ENCODE measurements around the gene SPRN. TPM values are rescaled to one million over a fixed set of nuclear protein-coding genes. Genes with fewer than 3 reads are reported as not detected.

The SPRN gene
- total RNA-seq, 2 donors from 2014 or later: not detected

GRCh38 chr10:133454204-133454893, 29.9 kb upstream of the SPRN start:
- no peaks in the 10 kb centered on the region for H3K4me1 ChIP-seq
- H3K4me3 ChIP-seq: no peak overlapping the region
- H3K27me3 ChIP-seq: no peaks in the 10 kb centered on the region
- DNase-seq (ENCODE audit: low spot score): peak; percentile 21
- no peaks in the 10 kb centered on the region for H3K36me3 ChIP-seq
- peaks cover 0 to 2% of the 10 kb centered on the region in 2 donors for H3K9me3 ChIP-seq
- TF ChIP-seq, protein P1, sequence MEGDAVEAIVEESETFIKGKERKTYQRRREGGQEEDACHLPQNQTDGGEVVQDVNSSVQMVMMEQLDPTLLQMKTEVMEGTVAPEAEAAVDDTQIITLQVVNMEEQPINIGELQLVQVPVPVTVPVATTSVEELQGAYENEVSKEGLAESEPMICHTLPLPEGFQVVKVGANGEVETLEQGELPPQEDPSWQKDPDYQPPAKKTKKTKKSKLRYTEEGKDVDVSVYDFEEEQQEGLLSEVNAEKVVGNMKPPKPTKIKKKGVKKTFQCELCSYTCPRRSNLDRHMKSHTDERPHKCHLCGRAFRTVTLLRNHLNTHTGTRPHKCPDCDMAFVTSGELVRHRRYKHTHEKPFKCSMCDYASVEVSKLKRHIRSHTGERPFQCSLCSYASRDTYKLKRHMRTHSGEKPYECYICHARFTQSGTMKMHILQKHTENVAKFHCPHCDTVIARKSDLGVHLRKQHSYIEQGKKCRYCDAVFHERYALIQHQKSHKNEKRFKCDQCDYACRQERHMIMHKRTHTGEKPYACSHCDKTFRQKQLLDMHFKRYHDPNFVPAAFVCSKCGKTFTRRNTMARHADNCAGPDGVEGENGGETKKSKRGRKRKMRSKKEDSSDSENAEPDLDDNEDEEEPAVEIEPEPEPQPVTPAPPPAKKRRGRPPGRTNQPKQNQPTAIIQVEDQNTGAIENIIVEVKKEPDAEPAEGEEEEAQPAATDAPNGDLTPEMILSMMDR (IDR thresholded peaks at IDR 0.05): no peak
- H3K27ac ChIP-seq: no peak overlapping the region

GRCh38 chr10:133453516-133454203, 29.2 kb upstream of the SPRN start, which contains the start of gene SCART1:
Gene SCART1 (plus strand): TSS chr10:133453945. CDS start chr10:133453998, 53 bp downstream.
- H3K27me3 ChIP-seq: no peaks in the 10 kb centered on the region
- DNase-seq (ENCODE audit: low spot score): peak; percentile 50
- TF ChIP-seq, protein P1 (IDR thresholded peaks at IDR 0.05): no peak
- no peak within 1 kb of the TSS for H3K27ac ChIP-seq
- peaks cover 0 to 9% of the 10 kb centered on the region in 2 donors for H3K9me3 ChIP-seq
- H3K4me1 ChIP-seq: no peaks in the 10 kb centered on the region
- no peak within 1 kb of the TSS for H3K4me3 ChIP-seq
- no peaks in the 10 kb centered on the region for H3K36me3 ChIP-seq

GRCh38 chr10:133452453-133452852, 28.0 kb upstream of the SPRN start:
- DNase-seq (ENCODE audit: low spot score): peak; percentile 30
- TF ChIP-seq, protein P1 (IDR thresholded peaks at IDR 0.05): no peak
- H3K36me3 ChIP-seq: no peaks in the 10 kb centered on the region

GRCh38 chr10:133451346-133451745, 26.9 kb upstream of the SPRN start:
- no peaks in the 10 kb centered on the region for H3K4me1 ChIP-seq
- TF ChIP-seq, protein P1 (IDR thresholded peaks at IDR 0.05): no peak
- H3K36me3 ChIP-seq: no peaks in the 10 kb centered on the region
- H3K27ac ChIP-seq: no peak overlapping the region
- no peak for DNase-seq (ENCODE audit: low spot score)
- no peak overlapping the region for H3K4me3 ChIP-seq
- H3K9me3 ChIP-seq: peaks cover 0 to 32% of the 10 kb centered on the region in 2 donors
- no peaks in the 10 kb centered on the region for H3K27me3 ChIP-seq

More at GRCh38 chr10:133452453-133452852, 28.0 kb upstream of the SPRN start:
- H3K27me3 ChIP-seq: no peaks in the 10 kb centered on the region
- peaks cover 0 to 21% of the 10 kb centered on the region in 2 donors for H3K9me3 ChIP-seq
- H3K4me3 ChIP-seq: no peak overlapping the region
- no peak overlapping the region for H3K27ac ChIP-seq
- no peaks in the 10 kb centered on the region for H3K4me1 ChIP-seq

DNA sequence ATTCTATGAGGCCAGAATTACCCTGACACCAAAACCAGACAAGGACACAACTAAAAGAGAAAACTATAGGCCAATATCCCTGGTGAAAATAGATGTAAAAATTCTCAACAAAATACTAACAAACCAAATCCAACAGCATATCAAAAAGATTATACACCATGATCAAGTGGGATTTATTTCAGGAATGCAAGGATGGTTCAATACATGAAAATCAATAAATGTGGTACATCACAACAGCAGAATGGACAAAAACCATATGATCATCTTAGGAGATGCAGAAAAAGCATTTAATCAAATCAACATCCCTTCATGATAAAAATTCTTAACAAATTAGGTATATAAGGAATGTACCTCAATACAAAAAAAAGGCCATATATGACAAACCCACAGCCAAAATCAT, 23.7 kb upstream of the SPRN start:
- H3K4me3 ChIP-seq: no peak overlapping the region
- no peak for DNase-seq (ENCODE audit: low spot score)
- TF ChIP-seq, protein P1 (IDR thresholded peaks at IDR 0.05): no peak
- no peak overlapping the region for H3K27ac ChIP-seq
- H3K9me3 ChIP-seq: peaks cover 0 to 34% of the 10 kb centered on the region in 2 donors
- H3K36me3 ChIP-seq: no peaks in the 10 kb centered on the region
- no peaks in the 10 kb centered on the region for H3K4me1 ChIP-seq
- H3K27me3 ChIP-seq: no peaks in the 10 kb centered on the region
